Activated T-cell treated with anti-CD3 and anti-CD28 coated beads, Interleukin-2, amount 50 U/mL, for 24 hours (primary cell): ENCODE results near the gene PRDX4.

ENCODE experiments used
- DNase-seq: peaks from one replicate; pipeline ENCODE4 v3.0.0-alpha.2; 2020
- H3K27ac Mint-ChIP-seq: 2 replicates; pipeline ENCODE4 v1.8.0; 2020; ENCODE audit warnings: mild to moderate bottlenecking, mixed read lengths
- H3K27me3 Mint-ChIP-seq: 2 replicates; pipeline ENCODE4 v1.8.0; 2020; ENCODE audit warnings: mixed read lengths
- H3K36me3 Mint-ChIP-seq: 2 replicates; pipeline ENCODE4 v1.8.0; 2020; ENCODE audit warnings: low read depth, mixed read lengths
- H3K4me1 Mint-ChIP-seq: 2 replicates; pipeline ENCODE4 v1.8.0; 2020; ENCODE audit warnings: low read depth, mixed read lengths
- H3K4me3 Mint-ChIP-seq: 2 replicates; pipeline ENCODE4 v1.8.0; 2020; ENCODE audit warnings: mild to moderate bottlenecking, moderate library complexity, mixed read lengths
- H3K9me3 Mint-ChIP-seq: 2 replicates; pipeline ENCODE4 v1.8.0; 2020; ENCODE audit warnings: mixed read lengths

PRDX4 gene

DNA sequence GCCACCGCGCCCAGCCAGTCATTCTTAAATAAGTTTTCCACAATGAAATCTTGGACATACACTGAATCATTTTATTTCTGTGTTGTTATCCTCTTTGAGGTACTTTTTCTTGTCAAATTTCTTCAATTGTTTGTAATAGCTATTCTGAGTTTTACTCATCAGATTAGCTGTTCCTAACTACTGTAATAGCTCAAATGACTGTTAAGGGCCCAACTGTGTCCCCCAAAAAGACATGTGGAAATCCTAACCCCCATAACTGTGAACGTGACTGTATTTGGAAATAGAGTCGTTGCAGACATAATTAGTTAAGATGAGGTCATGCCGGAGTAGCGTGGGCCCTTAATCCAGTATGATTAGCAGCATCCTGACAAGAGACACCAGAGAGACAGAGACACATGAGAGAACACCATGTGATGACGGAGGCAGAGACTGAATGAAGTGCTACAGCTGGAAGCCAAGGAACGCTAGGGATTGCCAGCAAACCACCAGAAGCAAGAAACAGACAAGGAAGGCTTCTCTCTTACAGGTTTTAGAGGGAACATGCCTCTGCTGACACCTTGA lies 52.9 kb downstream of the PRDX4 start:
- no peaks in the 10 kb centered on the region for H3K4me1 Mint-ChIP-seq
- H3K4me3 Mint-ChIP-seq: no peak overlapping the region
- H3K9me3 Mint-ChIP-seq: no peaks in the 10 kb centered on the region
- H3K27ac Mint-ChIP-seq: no peak overlapping the region
- H3K27me3 Mint-ChIP-seq: peaks cover 4% of the 10 kb centered on the region
- peaks cover 53% of the 10 kb centered on the region for H3K36me3 Mint-ChIP-seq
- no peak for DNase-seq

DNA sequence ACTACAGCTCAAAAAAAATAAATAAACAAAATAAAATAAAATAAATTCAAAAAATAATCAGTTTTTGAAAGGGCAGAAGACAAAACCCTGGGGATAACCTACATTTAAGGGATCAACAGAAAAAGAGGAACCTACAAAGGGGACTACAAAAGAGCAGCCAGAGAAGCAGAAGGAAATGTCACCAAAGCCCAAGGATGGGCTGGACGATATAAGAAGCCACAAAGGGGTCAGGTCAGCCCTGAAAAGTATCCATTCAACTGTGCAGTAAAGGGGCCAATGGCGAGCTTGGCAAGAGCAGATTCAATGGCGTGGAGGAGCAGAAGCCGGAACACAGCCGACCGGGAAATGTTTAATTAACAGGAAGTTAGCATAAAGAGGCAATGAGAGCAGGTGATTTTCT lies 58.9 kb downstream of the PRDX4 start:
- H3K4me1 Mint-ChIP-seq: no peaks in the 10 kb centered on the region
- H3K9me3 Mint-ChIP-seq: no peaks in the 10 kb centered on the region
- H3K27ac Mint-ChIP-seq: no peak overlapping the region
- DNase-seq: no peak
- H3K36me3 Mint-ChIP-seq: peaks cover 64% of the 10 kb centered on the region
- peaks cover 8% of the 10 kb centered on the region for H3K27me3 Mint-ChIP-seq
- H3K4me3 Mint-ChIP-seq: no peak overlapping the region

- Mint-ChIP-seq H3K27ac (no peak overlapping the region), H3K9me3 (no peaks in the 10 kb centered on the region), H3K36me3 (peaks cover 67% of the 10 kb centered on the region), H3K27me3 (peaks cover 8% of the 10 kb centered on the region), H3K4me1 (peaks cover 7% of the 10 kb centered on the region), H3K4me3 (no peak overlapping the region)
- no peak for DNase-seq
Measured at GRCh38 chrX:23727206-23727605, 59.9 kb downstream of the PRDX4 start.

- peak overlapping the region; percentile 23 for H3K27ac Mint-ChIP-seq
- peaks cover 52% of the 10 kb centered on the region for H3K36me3 Mint-ChIP-seq
- DNase-seq: no peak
- H3K9me3 Mint-ChIP-seq: no peaks in the 10 kb centered on the region
- peaks cover 8% of the 10 kb centered on the region for H3K27me3 Mint-ChIP-seq
- H3K4me1 Mint-ChIP-seq: peaks cover 24% of the 10 kb centered on the region
- no peak overlapping the region for H3K4me3 Mint-ChIP-seq
Measured at GRCh38 chrX:23729214-23729613, 61.9 kb downstream of the PRDX4 start.

GRCh38 chrX:23731951-23732350 lies 64.7 kb downstream of the PRDX4 start:
- H3K27ac Mint-ChIP-seq: peak overlapping the region; percentile 42

GRCh38 chrX:23732704-23733103 lies 65.4 kb downstream of the PRDX4 start:
- peaks cover 35% of the 10 kb centered on the region for H3K4me1 Mint-ChIP-seq
- H3K4me3 Mint-ChIP-seq: peak overlapping the region; percentile 23
- H3K36me3 Mint-ChIP-seq: peaks cover 42% of the 10 kb centered on the region
- H3K27me3 Mint-ChIP-seq: peaks cover 8% of the 10 kb centered on the region
- no peaks in the 10 kb centered on the region for H3K9me3 Mint-ChIP-seq
- DNase-seq: no peak
- H3K27ac Mint-ChIP-seq: peak overlapping the region; percentile 88

More at GRCh38 chrX:23731951-23732350, 64.7 kb downstream of the PRDX4 start:
- no peak overlapping the region for H3K4me3 Mint-ChIP-seq
- peaks cover 31% of the 10 kb centered on the region for H3K4me1 Mint-ChIP-seq
- no peak for DNase-seq
- no peaks in the 10 kb centered on the region for H3K9me3 Mint-ChIP-seq
- H3K36me3 Mint-ChIP-seq: peaks cover 44% of the 10 kb centered on the region
- H3K27me3 Mint-ChIP-seq: peaks cover 8% of the 10 kb centered on the region
